SK-N-SH treated with all-trans-retinoic acid at 6 μM for 48 hours (cell line): ENCODE results near the gene ISX.

Experiments
- OSR1 ChIP-seq: fragments of 250-450 bp; sonication (Bioruptor Pico); IDR thresholded peaks from 2 replicates; pipeline ENCODE4 v1.8.0; 2022; ENCODE audit warnings: moderate library complexity, mild to moderate bottlenecking, inconsistent platforms
- PPARA ChIP-seq: fragments of 250-450 bp; sonication (Bioruptor Pico); IDR thresholded peaks from 2 replicates; pipeline ENCODE4 v1.5.0; 2020; ENCODE audit warnings: mild to moderate bottlenecking, borderline replicate concordance

GRCh38 chr22:35069541-35069940, 3.6 kb downstream of the ISX start:
- TF ChIP-seq OSR1 (CRISPR knock-in tag) (no peak), PPARA (CRISPR knock-in tag) (no peak)
